ENCODE results near the gene SYT15B. TPM values are rescaled to one million over a fixed set of nuclear protein-coding genes. Genes with fewer than 3 reads are reported as not detected.
"Not testable (repeated sequence)": the region's sequence is repeated elsewhere in the genome, so short reads cannot be mapped to it uniquely, and the experiment has no call there.

The SYT15B gene
- total and polyA plus RNA-seq, 2 donors (not counting 3 experiments of a cell fraction or from before 2014, with no cell fraction given): 0.08 TPM; not detected in 1

- H3K27me3 ChIP-seq (ENCODE audit: control insufficient read depth in 2 of 2, insufficient read depth in 2 of 2, low read length in 2 of 2); CTCF ChIA-PET; H3K4me3 ChIP-seq (replicated peaks in 1 of 3; ENCODE audit: insufficient read depth in 1 of 3, low read depth in 1 of 3, low read length in 3 of 3); H3K27ac ChIP-seq (ENCODE audit: insufficient read depth, low read depth, low read length); dilution Hi-C loops (cut with MboI; ENCODE audit: extremely low pct_ligation_motif_present, low sequenced_read_pairs); POLR2A ChIA-PET; H3K9ac ChIP-seq (replicated peaks; ENCODE audit: extremely low read depth, insufficient read depth, low read length); H3K9me1 ChIP-seq (replicated peaks; ENCODE audit: control insufficient read depth, extremely low read depth, insufficient read depth, low read length); H3K4me1 ChIP-seq (ENCODE audit: control insufficient read depth, extremely low read depth, insufficient read depth, low read length); H2AFZ ChIP-seq (ENCODE audit: low read depth, low read length); H4K20me1 ChIP-seq (replicated peaks; ENCODE audit: control insufficient read depth, extremely low read depth, insufficient read depth, low read length); intact Hi-C loops (cut with micrococcal nuclease); H3K9me3 ChIP-seq (replicated peaks; ENCODE audit: control insufficient read depth, insufficient read depth, low read length); H3K4me2 ChIP-seq (ENCODE audit: insufficient read depth, low read length); H3K79me2 ChIP-seq (ENCODE audit: control insufficient read depth, insufficient read depth, low read length); DNase-seq (ENCODE audit: low read depth, low spot score); FAIRE-seq; H3K36me3 ChIP-seq (ENCODE audit: control insufficient read depth in 2 of 2, extremely low read depth in 1 of 2, insufficient read depth in 2 of 2, low read length in 2 of 2); BruUV-seq (replicated peaks): not testable (repeated sequence)
Measured at GRCh38 chr10:47758855-47759254, 4.5 kb downstream of the SYT15B start.

GRCh38 chr10:47756169-47756568 is 7.2 kb downstream of the SYT15B start:
- H3K9me3 ChIP-seq (replicated peaks; ENCODE audit: control insufficient read depth, insufficient read depth, low read length); intact Hi-C loops (cut with micrococcal nuclease); dilution Hi-C loops (cut with MboI; ENCODE audit: extremely low pct_ligation_motif_present, low sequenced_read_pairs); H3K9ac ChIP-seq (replicated peaks; ENCODE audit: extremely low read depth, insufficient read depth, low read length); H3K36me3 ChIP-seq (ENCODE audit: control insufficient read depth in 2 of 2, extremely low read depth in 1 of 2, insufficient read depth in 2 of 2, low read length in 2 of 2); H3K27me3 ChIP-seq (ENCODE audit: control insufficient read depth in 2 of 2, insufficient read depth in 2 of 2, low read length in 2 of 2); H4K20me1 ChIP-seq (replicated peaks; ENCODE audit: control insufficient read depth, extremely low read depth, insufficient read depth, low read length); H3K9me1 ChIP-seq (replicated peaks; ENCODE audit: control insufficient read depth, extremely low read depth, insufficient read depth, low read length); FAIRE-seq; H2AFZ ChIP-seq (ENCODE audit: low read depth, low read length); H3K79me2 ChIP-seq (ENCODE audit: control insufficient read depth, insufficient read depth, low read length); DNase-seq (ENCODE audit: low read depth, low spot score); CTCF ChIA-PET; H3K4me1 ChIP-seq (ENCODE audit: control insufficient read depth, extremely low read depth, insufficient read depth, low read length); H3K27ac ChIP-seq (ENCODE audit: insufficient read depth, low read depth, low read length); H3K4me2 ChIP-seq (ENCODE audit: insufficient read depth, low read length); H3K4me3 ChIP-seq (replicated peaks in 1 of 3; ENCODE audit: insufficient read depth in 1 of 3, low read depth in 1 of 3, low read length in 3 of 3); BruUV-seq (replicated peaks); POLR2A ChIA-PET: not testable (repeated sequence)

- not testable (repeated sequence) for BruUV-seq (replicated peaks); H3K9me3 ChIP-seq (replicated peaks; ENCODE audit: control insufficient read depth, insufficient read depth, low read length); H3K4me3 ChIP-seq (replicated peaks in 1 of 3; ENCODE audit: insufficient read depth in 1 of 3, low read depth in 1 of 3, low read length in 3 of 3)
Measured at GRCh38 chr10:47753871-47754270, 9.5 kb downstream of the SYT15B start.

DNA sequence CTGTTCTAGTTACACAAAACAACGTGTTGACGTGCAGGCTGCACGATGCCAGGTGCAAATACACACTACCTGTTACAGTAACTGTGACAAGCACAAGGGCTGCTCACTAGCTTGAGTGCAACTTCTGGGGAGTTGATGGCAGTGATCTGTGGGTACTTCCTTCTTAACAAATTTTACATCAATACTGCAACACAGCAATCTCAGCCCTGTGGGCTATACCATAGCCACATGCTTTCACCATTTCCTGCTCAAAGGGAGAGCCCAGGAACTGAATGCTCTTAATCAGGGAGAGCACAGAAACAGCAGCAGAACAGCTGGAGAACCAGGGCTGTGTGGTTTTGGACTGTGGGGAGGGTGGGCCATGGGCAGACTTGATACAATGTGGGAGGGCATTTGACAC is 10.2 kb downstream of the SYT15B start:
- H4K20me1 ChIP-seq (replicated peaks; ENCODE audit: control insufficient read depth, extremely low read depth, insufficient read depth, low read length); H3K36me3 ChIP-seq (ENCODE audit: control insufficient read depth in 2 of 2, extremely low read depth in 1 of 2, insufficient read depth in 2 of 2, low read length in 2 of 2); H3K27me3 ChIP-seq (ENCODE audit: control insufficient read depth in 2 of 2, insufficient read depth in 2 of 2, low read length in 2 of 2); DNase-seq (ENCODE audit: low read depth, low spot score); H3K9me1 ChIP-seq (replicated peaks; ENCODE audit: control insufficient read depth, extremely low read depth, insufficient read depth, low read length); H3K4me2 ChIP-seq (ENCODE audit: insufficient read depth, low read length); intact Hi-C loops (cut with micrococcal nuclease); H3K4me3 ChIP-seq (replicated peaks in 1 of 3; ENCODE audit: insufficient read depth in 1 of 3, low read depth in 1 of 3, low read length in 3 of 3); FAIRE-seq; H3K4me1 ChIP-seq (ENCODE audit: control insufficient read depth, extremely low read depth, insufficient read depth, low read length); POLR2A ChIA-PET; H3K9ac ChIP-seq (replicated peaks; ENCODE audit: extremely low read depth, insufficient read depth, low read length); H2AFZ ChIP-seq (ENCODE audit: low read depth, low read length); CTCF ChIA-PET; BruUV-seq (replicated peaks); H3K9me3 ChIP-seq (replicated peaks; ENCODE audit: control insufficient read depth, insufficient read depth, low read length); dilution Hi-C loops (cut with MboI; ENCODE audit: extremely low pct_ligation_motif_present, low sequenced_read_pairs); H3K27ac ChIP-seq (ENCODE audit: insufficient read depth, low read depth, low read length); H3K79me2 ChIP-seq (ENCODE audit: control insufficient read depth, insufficient read depth, low read length): not testable (repeated sequence)

More at GRCh38 chr10:47753871-47754270, 9.5 kb downstream of the SYT15B start:
- H3K36me3 ChIP-seq (ENCODE audit: control insufficient read depth in 2 of 2, extremely low read depth in 1 of 2, insufficient read depth in 2 of 2, low read length in 2 of 2); FAIRE-seq; H3K9me1 ChIP-seq (replicated peaks; ENCODE audit: control insufficient read depth, extremely low read depth, insufficient read depth, low read length); H3K79me2 ChIP-seq (ENCODE audit: control insufficient read depth, insufficient read depth, low read length); H3K9ac ChIP-seq (replicated peaks; ENCODE audit: extremely low read depth, insufficient read depth, low read length); intact Hi-C loops (cut with micrococcal nuclease); H3K27ac ChIP-seq (ENCODE audit: insufficient read depth, low read depth, low read length); H2AFZ ChIP-seq (ENCODE audit: low read depth, low read length); CTCF ChIA-PET; DNase-seq (ENCODE audit: low read depth, low spot score); H3K4me1 ChIP-seq (ENCODE audit: control insufficient read depth, extremely low read depth, insufficient read depth, low read length); H3K4me2 ChIP-seq (ENCODE audit: insufficient read depth, low read length); H4K20me1 ChIP-seq (replicated peaks; ENCODE audit: control insufficient read depth, extremely low read depth, insufficient read depth, low read length); H3K27me3 ChIP-seq (ENCODE audit: control insufficient read depth in 2 of 2, insufficient read depth in 2 of 2, low read length in 2 of 2); dilution Hi-C loops (cut with MboI; ENCODE audit: extremely low pct_ligation_motif_present, low sequenced_read_pairs); POLR2A ChIA-PET: not testable (repeated sequence)

Data from endothelial cell of umbilical vein (primary cell).